Measurements from ENCODE around the gene RTL1. TPM values are rescaled to one million over a fixed set of nuclear protein-coding genes. Genes with fewer than 3 reads are reported as not detected.

RTL1 gene
- total and polyA plus RNA-seq, 2 donors (not counting 3 experiments of a cell fraction or from before 2014, with no cell fraction given): not detected

DNA sequence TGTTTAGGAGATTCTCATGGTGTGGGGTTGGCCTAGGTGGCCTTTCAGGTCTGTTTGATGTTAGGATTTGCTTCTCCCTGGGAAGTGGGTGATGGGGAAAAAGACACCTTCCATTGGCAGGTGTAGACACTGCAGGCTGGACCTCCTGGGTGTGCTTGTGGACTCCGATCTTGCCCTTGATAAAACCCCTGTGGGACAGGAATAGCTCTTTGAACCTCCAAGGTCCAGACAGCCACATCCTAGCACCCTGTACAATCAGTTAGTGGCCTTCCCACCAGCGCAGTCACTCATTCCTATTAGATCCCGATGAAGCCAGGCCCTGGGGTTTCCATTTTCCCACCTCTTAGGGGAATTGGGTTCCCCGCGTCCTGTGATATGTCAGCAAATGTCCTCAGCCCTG is 49.1 kb downstream of the RTL1 start:
- H3K36me3 ChIP-seq (ENCODE audit: control insufficient read depth in 2 of 2, extremely low read depth in 1 of 2, insufficient read depth in 2 of 2, low read length in 2 of 2): peaks cover 0 to 7% of the 10 kb centered on the region in 2 experiments

More for the DNA sequence above, 49.1 kb downstream of the RTL1 start:
- Histone ChIP-seq H3K4me2 (ENCODE audit: insufficient read depth, low read length) (no peak overlapping the region), H2AFZ (ENCODE audit: low read depth, low read length) (no peak overlapping the region), H3K27ac (ENCODE audit: insufficient read depth, low read depth, low read length) (no peak overlapping the region), H3K4me3 (replicated peaks in 1 of 3; ENCODE audit: insufficient read depth in 1 of 3, low read depth in 1 of 3, low read length in 3 of 3) (no peak overlapping the region), H3K9me1 (replicated peaks; ENCODE audit: control insufficient read depth, extremely low read depth, insufficient read depth, low read length) (no peaks in the 10 kb centered on the region), H3K4me1 (ENCODE audit: control insufficient read depth, extremely low read depth, insufficient read depth, low read length) (no peaks in the 10 kb centered on the region), H4K20me1 (replicated peaks; ENCODE audit: control insufficient read depth, extremely low read depth, insufficient read depth, low read length) (no peaks in the 10 kb centered on the region), H3K27me3 (ENCODE audit: control insufficient read depth in 2 of 2, insufficient read depth in 2 of 2, low read length in 2 of 2) (no peaks in the 10 kb centered on the region), H3K9ac (replicated peaks; ENCODE audit: extremely low read depth, insufficient read depth, low read length) (no peak overlapping the region), H3K79me2 (ENCODE audit: control insufficient read depth, insufficient read depth, low read length) (peaks cover 6% of the 10 kb centered on the region), H3K9me3 (replicated peaks; ENCODE audit: control insufficient read depth, insufficient read depth, low read length) (no peaks in the 10 kb centered on the region)
- BruUV-seq (replicated peaks): no TSS peak
- FAIRE-seq: no peak
- ChIA-PET CTCF (interaction anchor here (1.0 to 2.2 kb wide), 2 partner anchors 145 to 380 kb away, joined by 3 to 12 read pairs; no protein-coding TSS in a partner anchor), POLR2A (no interaction called here)
- no peak for DNase-seq (ENCODE audit: low read depth, low spot score)
- TF ChIP-seq MAX (IDR thresholded peaks at IDR 0.05; ENCODE audit: insufficient read depth, insufficient read length) (no peak), POLR2A (IDR thresholded peaks at IDR 0.05; ENCODE audit: low read depth, low read length) (no peak), JUN (IDR thresholded peaks at IDR 0.05; ENCODE audit: borderline replicate concordance, insufficient read depth, insufficient read length, low read depth) (no peak), MYC (IDR thresholded peaks at IDR 0.05; ENCODE audit: low read depth, low read length) (no peak), POLR2AphosphoS5 (IDR thresholded peaks at IDR 0.05; ENCODE audit: insufficient read depth, low read depth, low read length) (no peak), EZH2 (IDR thresholded peaks at IDR 0.05; ENCODE audit: borderline replicate concordance, low read depth, low read length, severe bottlenecking) (no peak), FOS (IDR thresholded peaks at IDR 0.05; ENCODE audit: borderline replicate concordance, insufficient read depth, low read length) (no peak), GATA2 (IDR thresholded peaks at IDR 0.05; ENCODE audit: insufficient read depth, insufficient read length, low read depth, low read length) (no peak)
- TF ChIP-seq, protein P1, sequence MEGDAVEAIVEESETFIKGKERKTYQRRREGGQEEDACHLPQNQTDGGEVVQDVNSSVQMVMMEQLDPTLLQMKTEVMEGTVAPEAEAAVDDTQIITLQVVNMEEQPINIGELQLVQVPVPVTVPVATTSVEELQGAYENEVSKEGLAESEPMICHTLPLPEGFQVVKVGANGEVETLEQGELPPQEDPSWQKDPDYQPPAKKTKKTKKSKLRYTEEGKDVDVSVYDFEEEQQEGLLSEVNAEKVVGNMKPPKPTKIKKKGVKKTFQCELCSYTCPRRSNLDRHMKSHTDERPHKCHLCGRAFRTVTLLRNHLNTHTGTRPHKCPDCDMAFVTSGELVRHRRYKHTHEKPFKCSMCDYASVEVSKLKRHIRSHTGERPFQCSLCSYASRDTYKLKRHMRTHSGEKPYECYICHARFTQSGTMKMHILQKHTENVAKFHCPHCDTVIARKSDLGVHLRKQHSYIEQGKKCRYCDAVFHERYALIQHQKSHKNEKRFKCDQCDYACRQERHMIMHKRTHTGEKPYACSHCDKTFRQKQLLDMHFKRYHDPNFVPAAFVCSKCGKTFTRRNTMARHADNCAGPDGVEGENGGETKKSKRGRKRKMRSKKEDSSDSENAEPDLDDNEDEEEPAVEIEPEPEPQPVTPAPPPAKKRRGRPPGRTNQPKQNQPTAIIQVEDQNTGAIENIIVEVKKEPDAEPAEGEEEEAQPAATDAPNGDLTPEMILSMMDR (IDR thresholded peaks at IDR 0.05; ENCODE audit: extremely low read depth in 1 of 2, insufficient read depth in 1 of 2, low read depth in 1 of 2, low read length in 2 of 2): no peak
- intact Hi-C loops (cut with micrococcal nuclease) (no loop called here), dilution Hi-C loops (cut with MboI; ENCODE audit: extremely low pct_ligation_motif_present, low sequenced_read_pairs) (no loop called here)

Measured in endothelial cell of umbilical vein (primary cell).